ENCODE data around the gene NFX1.

- no peak for TF ChIP-seq CTCF (IDR thresholded peaks at IDR 0.05)
- no peak for TF ChIP-seq POLR2AphosphoS5 (IDR thresholded peaks at IDR 0.05)
- TF ChIP-seq POLR2A (IDR thresholded peaks at IDR 0.05), result no peak
Observed at GRCh38 chr9:33294670-33295432, 4.5 kb downstream of the NFX1 start.
